Activated T-cell treated with anti-CD3 and anti-CD28 coated beads for 48 hours (primary cell): ENCODE data around the gene FRYL.
"Not testable (repeated sequence)": the region's sequence is repeated elsewhere in the genome, so short reads cannot be mapped to it uniquely, and the experiment has no call there.

Source experiments
- DNase-seq: peaks from one replicate; pipeline ENCODE4 v3.0.0-alpha.2; 2020; ENCODE audit warnings: low read depth

The FRYL gene

GRCh38 chr4:48490012-48490679 is 289.9 kb downstream of the FRYL start, which contains the start of gene ZAR1:
Gene ZAR1 (plus strand): TSS chr4:48490252. CDS start chr4:48490292, 40 bp downstream.
- no peak for DNase-seq

- no peak for DNase-seq
Measured at GRCh38 chr4:48489683-48490011, 290.4 kb downstream of the FRYL start.

GRCh38 chr4:48484494-48485168 is 295.4 kb downstream of the FRYL start:
- no peak for DNase-seq

- no peak for DNase-seq
Measured at GRCh38 chr4:48483777-48484493, 296.1 kb downstream of the FRYL start.

GRCh38 chr4:48483006-48483776 is 296.9 kb downstream of the FRYL start, which contains the start of gene SLC10A4:
Gene SLC10A4 (plus strand): TSS chr4:48483343. CDS start chr4:48483562, 219 bp downstream.
- DNase-seq: peak; percentile 14

- no peak for DNase-seq
Measured at GRCh38 chr4:48481581-48481980, 298.5 kb downstream of the FRYL start.

- no peak for DNase-seq
Measured at GRCh38 chr4:48478273-48478672, 301.8 kb downstream of the FRYL start.

- no peak for DNase-seq
Measured at GRCh38 chr4:48475770-48476169, 304.3 kb downstream of the FRYL start.

- no peak for DNase-seq
Measured at GRCh38 chr4:48472794-48473193, 307.3 kb downstream of the FRYL start.

GRCh38 chr4:48470570-48470969 is 309.5 kb downstream of the FRYL start:
- no peak for DNase-seq

GRCh38 chr4:48470137-48470536 is 309.9 kb downstream of the FRYL start:
- DNase-seq: no peak

- DNase-seq: no peak
Measured at GRCh38 chr4:48467891-48468290, 312.2 kb downstream of the FRYL start.

- no peak for DNase-seq
Measured at GRCh38 chr4:48467442-48467841, 312.6 kb downstream of the FRYL start.

- DNase-seq: no peak
Measured at GRCh38 chr4:48462363-48462762, 317.7 kb downstream of the FRYL start.

- DNase-seq: no peak
Measured at GRCh38 chr4:48461000-48461399, 319.1 kb downstream of the FRYL start.

GRCh38 chr4:48454591-48454990 is 325.5 kb downstream of the FRYL start:
- DNase-seq: no peak

- not testable (repeated sequence) for DNase-seq
Measured at GRCh38 chr4:48451656-48452055, 328.4 kb downstream of the FRYL start.

GRCh38 chr4:48450740-48451139 is 329.3 kb downstream of the FRYL start:
- DNase-seq: no peak

GRCh38 chr4:48449151-48449550 is 330.9 kb downstream of the FRYL start:
- DNase-seq: no peak
